H9 (cell line): Measurements from ENCODE around the gene BIRC6. TPM values are rescaled to one million over a fixed set of nuclear protein-coding genes. Genes with fewer than 3 reads are reported as not detected.

Experiments used
- DNase-seq: peaks from one replicate; pipeline ENCODE4 v3.0.0-alpha.2; 2017
- H2AFZ ChIP-seq: one replicate; pipeline ENCODE4 v1.6.1; 2013; ENCODE audit warnings: mild to moderate bottlenecking, low read length, control low read depth, moderate library complexity
- H2AK5ac ChIP-seq: 2 replicates; pipeline ENCODE4 v1.6.1; 2013; ENCODE audit warnings: low read length, control low read depth, mixed read lengths; ENCODE audit not compliant: insufficient read length
- H2BK120ac ChIP-seq: one replicate; pipeline ENCODE4 v1.6.1; 2013; ENCODE audit warnings: low read depth, mild to moderate bottlenecking, low read length, control low read depth, inconsistent platforms; ENCODE audit not compliant: poor library complexity, severe bottlenecking
- H2BK12ac ChIP-seq: 2 replicates; pipeline ENCODE4 v1.6.1; 2013; ENCODE audit warnings: low read length, control low read depth, mixed read lengths, low read depth; ENCODE audit not compliant: insufficient read length
- H2BK15ac ChIP-seq: 2 replicates; pipeline ENCODE4 v1.6.1; 2013; ENCODE audit warnings: low read depth, low read length, control low read depth
- H2BK20ac ChIP-seq: one replicate; pipeline ENCODE4 v1.6.1; 2013; ENCODE audit warnings: low read depth, mild to moderate bottlenecking, low read length, control low read depth, inconsistent platforms; ENCODE audit not compliant: poor library complexity, severe bottlenecking
- H2BK5ac ChIP-seq: 2 replicates; pipeline ENCODE4 v1.6.1; 2013; ENCODE audit warnings: low read length, control low read depth, mixed read lengths; ENCODE audit not compliant: insufficient read length
- H3K14ac ChIP-seq: 2 replicates; pipeline ENCODE4 v1.6.1; 2013; ENCODE audit warnings: low read length, control low read depth; ENCODE audit not compliant: insufficient read depth
- H3K18ac ChIP-seq: 2 replicates; pipeline ENCODE4 v1.6.1; 2013; ENCODE audit warnings: low read depth, mild to moderate bottlenecking, mixed read lengths, low read length, control low read depth; ENCODE audit not compliant: insufficient read length
- H3K23ac ChIP-seq: 2 replicates; pipeline ENCODE4 v1.6.1; 2013; ENCODE audit warnings: low read length, control low read depth, mixed read lengths, low read depth; ENCODE audit not compliant: insufficient read length
- H3K23me2 ChIP-seq: 2 replicates; pipeline ENCODE4 v1.6.1; 2013; ENCODE audit warnings: low read depth, mild to moderate bottlenecking, mixed read lengths, low read length, control low read depth; ENCODE audit not compliant: insufficient read length, poor library complexity, severe bottlenecking
- H3K27ac ChIP-seq: 2 replicates; pipeline ENCODE4 v1.5.1; 2013; ENCODE audit warnings: low read length, control low read depth, mixed read lengths, low read depth; ENCODE audit not compliant: insufficient read length
- H3K27me3 ChIP-seq: 2 replicates; pipeline ENCODE4 v1.6.1; 2013; ENCODE audit warnings: low read length, control low read depth, inconsistent platforms; ENCODE audit not compliant: insufficient read depth
- H3K4ac ChIP-seq: 2 replicates; pipeline ENCODE4 v1.6.1; 2013; ENCODE audit warnings: low read depth, mild to moderate bottlenecking, control low read depth, inconsistent platforms, low read length, moderate library complexity
- H3K4me1 ChIP-seq: 2 replicates; pipeline ENCODE4 v1.6.1; 2013; ENCODE audit warnings: low read length, control low read depth, inconsistent platforms; ENCODE audit not compliant: insufficient read depth
- H3K4me2 ChIP-seq: 2 replicates; pipeline ENCODE4 v1.6.1; 2013; ENCODE audit warnings: low read length, control low read depth, mixed read lengths; ENCODE audit not compliant: insufficient read length, insufficient read depth
- H3K56ac ChIP-seq: 2 replicates; pipeline ENCODE4 v1.6.1; 2013; ENCODE audit warnings: low read depth, mild to moderate bottlenecking, mixed read lengths, low read length, control low read depth; ENCODE audit not compliant: insufficient read length
- H3K79me1 ChIP-seq: 2 replicates; pipeline ENCODE4 v1.6.1; 2013; ENCODE audit warnings: low read depth, mild to moderate bottlenecking, moderate library complexity, low read length, control low read depth, inconsistent platforms; ENCODE audit not compliant: insufficient read depth, poor library complexity, severe bottlenecking
- H3K79me2 ChIP-seq: 2 replicates; pipeline ENCODE4 v1.6.1; 2013; ENCODE audit warnings: low read length, control low read depth, inconsistent platforms; ENCODE audit not compliant: insufficient read depth
- H3K9ac ChIP-seq: 2 replicates; pipeline ENCODE4 v1.6.1; 2013; ENCODE audit warnings: low read length, control low read depth, mixed read lengths; ENCODE audit not compliant: insufficient read length; ENCODE audit errors: extremely low read depth
- H3K9me3 ChIP-seq: one replicate; pipeline ENCODE4 v1.6.1; 2013; ENCODE audit warnings: low read depth, low read length, inconsistent platforms; ENCODE audit not compliant: control insufficient read depth
- H3T11ph ChIP-seq: one replicate; pipeline ENCODE4 v1.6.1; 2013; ENCODE audit warnings: mild to moderate bottlenecking, low read length, control low read depth, inconsistent platforms
- H4K20me1 ChIP-seq: one replicate; pipeline ENCODE4 v1.6.1; 2013; ENCODE audit not compliant: control insufficient read depth, insufficient read length, insufficient read depth
- H4K5ac ChIP-seq: 2 replicates; pipeline ENCODE4 v1.6.1; 2013; ENCODE audit warnings: low read depth, mild to moderate bottlenecking, mixed read lengths, low read length, control low read depth; ENCODE audit not compliant: insufficient read length
- H4K8ac ChIP-seq: replicated peaks from 2 replicates; pipeline ENCODE4 v1.6.1; 2013; ENCODE audit warnings: low read length, control low read depth, mixed read lengths, low read depth; ENCODE audit not compliant: insufficient read length
- H4K91ac ChIP-seq: 2 replicates; pipeline ENCODE4 v1.6.1; 2013; ENCODE audit warnings: low read depth, mild to moderate bottlenecking, moderate library complexity, mixed read lengths, low read length, control low read depth; ENCODE audit not compliant: insufficient read length
- H3K27ac Mint-ChIP-seq, 3 experiments: 2 replicates in 2 of 3; 3 replicates in 1 of 3; pipeline ENCODE4 v1.8.0; 2020 to 2021; ENCODE audit warnings: mixed read lengths in 3 of 3, mild to moderate bottlenecking in 1 of 3, moderate library complexity in 1 of 3
- H3K27me3 Mint-ChIP-seq: 2 replicates; pipeline ENCODE4 v1.8.0; 2021; ENCODE audit warnings: low read depth, mild to moderate bottlenecking, moderate library complexity, mixed read lengths
- H3K36me3 Mint-ChIP-seq, 3 experiments: 2 replicates in 2 of 3; 3 replicates in 1 of 3; pipeline ENCODE4 v1.8.0; 2020 to 2021; ENCODE audit warnings: low read depth in 3 of 3, mixed read lengths in 3 of 3; ENCODE audit not compliant: insufficient read depth in 1 of 3
- H3K4me1 Mint-ChIP-seq, 2 experiments: 2 replicates each; pipeline ENCODE4 v1.8.0; 2020; ENCODE audit warnings: mixed read lengths in 2 of 2
- H3K4me3 Mint-ChIP-seq, 2 experiments: 2 replicates in 1 of 2; 3 replicates in 1 of 2; pipeline ENCODE4 v1.8.0; 2020 to 2021; ENCODE audit warnings: mild to moderate bottlenecking in 2 of 2, mixed read lengths in 2 of 2, moderate library complexity in 1 of 2
- H3K9me3 Mint-ChIP-seq, 2 experiments: 2 replicates in 1 of 2; 3 replicates in 1 of 2; pipeline ENCODE4 v1.8.0; 2020; ENCODE audit warnings: mild to moderate bottlenecking in 2 of 2, mixed read lengths in 2 of 2, moderate library complexity in 1 of 2
- WGBS: extraction: QIAGEN DNeasy Blood & Tissue Kit; methylation state at CpG from one replicate; pipeline ENCODE4 v1.1.7; 2013; ENCODE audit warnings: missing lambda C conversion rate, low lambda C conversion rate, mixed read lengths; ENCODE audit not compliant: insufficient read length; ENCODE audit errors: extremely low coverage; 5-methylcytosine and 5-hydroxymethylcytosine counted together
- total RNA-seq: library from RNA; stranded (reverse); gene quantifications from 2 replicates; pipeline ENCODE4 v1.2.1, GENCODE V29; 2021
- TF ChIP-seq, protein P1 (sequence below): fragments of 200-600 bp; sonication (generic); conservative IDR thresholded peaks from 3 replicates; pipeline ENCODE4 v1.8.0; 2021; ENCODE audit warnings: antibody characterized with exemption, mild to moderate bottlenecking

Gene BIRC6
- total RNA-seq, 1 experiment from 2014 or later: 78.8 TPM

DNA sequence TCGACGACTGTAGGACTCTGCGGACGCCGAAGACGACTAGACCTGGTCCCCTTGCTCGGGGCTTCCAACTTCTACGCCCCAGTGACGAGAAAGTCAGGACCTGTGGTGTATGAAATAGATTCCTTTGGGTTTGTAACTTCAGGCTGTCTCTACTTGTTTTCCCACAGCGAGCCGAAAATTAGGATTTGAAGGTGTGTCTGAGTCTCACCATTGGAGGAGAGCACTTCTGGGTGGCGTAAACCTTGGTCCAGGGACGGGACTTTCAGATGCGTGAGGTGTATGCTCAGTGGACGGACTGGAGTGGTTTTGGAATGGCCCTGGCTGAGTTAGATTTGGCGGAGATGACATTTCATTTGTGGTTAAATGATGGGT lies 1.3 kb downstream of the BIRC6 start:
- Mint-ChIP-seq H3K27ac (peak overlapping the region; percentile 76 to 82 (median 80)), H3K4me3 (peak overlapping the region; percentile 83 to 86), H3K9me3 (peaks cover 0 to 2% of the 10 kb centered on the region in 2 experiments; a peak in 2 of 5 replicates), H3K4me1 (peaks cover 22 to 29% of the 10 kb centered on the region in 2 experiments), H3K36me3 (peaks cover 17 to 34% (median 30%) of the 10 kb centered on the region in 3 experiments), H3K27me3 (no peaks in the 10 kb centered on the region)
- Histone ChIP-seq H4K5ac (no peak overlapping the region), H3K79me2 (peaks cover 42% of the 10 kb centered on the region; the same call in 1 of the 2 replicates), H3K18ac (no peak overlapping the region), H3K56ac (no peak overlapping the region), H4K91ac (no peak overlapping the region), H2BK20ac (no peak overlapping the region), H3K4ac (no peak overlapping the region), H3K27me3 (no peaks in the 10 kb centered on the region), H2BK12ac (no peak overlapping the region), H3K79me1 (no peaks in the 10 kb centered on the region), H3K14ac (no peak overlapping the region), H3K23ac (no peak overlapping the region), H4K8ac (no peak overlapping the region), H2AFZ (no peak overlapping the region), H2BK15ac (no peak overlapping the region), H4K20me1 (no peaks in the 10 kb centered on the region), H3K9ac (peak overlapping the region; percentile 65), H2AK5ac (no peak overlapping the region), H3K27ac (no peak overlapping the region), H3K9me3 (no peaks in the 10 kb centered on the region), H2BK120ac (no peak overlapping the region), H3K23me2 (peaks cover 4% of the 10 kb centered on the region), H3K4me1 (no peaks in the 10 kb centered on the region), H2BK5ac (no peak overlapping the region), H3T11ph (no peak overlapping the region), H3K4me2 (peak overlapping the region; percentile 76)
- no peak for DNase-seq
- TF ChIP-seq, protein P1, sequence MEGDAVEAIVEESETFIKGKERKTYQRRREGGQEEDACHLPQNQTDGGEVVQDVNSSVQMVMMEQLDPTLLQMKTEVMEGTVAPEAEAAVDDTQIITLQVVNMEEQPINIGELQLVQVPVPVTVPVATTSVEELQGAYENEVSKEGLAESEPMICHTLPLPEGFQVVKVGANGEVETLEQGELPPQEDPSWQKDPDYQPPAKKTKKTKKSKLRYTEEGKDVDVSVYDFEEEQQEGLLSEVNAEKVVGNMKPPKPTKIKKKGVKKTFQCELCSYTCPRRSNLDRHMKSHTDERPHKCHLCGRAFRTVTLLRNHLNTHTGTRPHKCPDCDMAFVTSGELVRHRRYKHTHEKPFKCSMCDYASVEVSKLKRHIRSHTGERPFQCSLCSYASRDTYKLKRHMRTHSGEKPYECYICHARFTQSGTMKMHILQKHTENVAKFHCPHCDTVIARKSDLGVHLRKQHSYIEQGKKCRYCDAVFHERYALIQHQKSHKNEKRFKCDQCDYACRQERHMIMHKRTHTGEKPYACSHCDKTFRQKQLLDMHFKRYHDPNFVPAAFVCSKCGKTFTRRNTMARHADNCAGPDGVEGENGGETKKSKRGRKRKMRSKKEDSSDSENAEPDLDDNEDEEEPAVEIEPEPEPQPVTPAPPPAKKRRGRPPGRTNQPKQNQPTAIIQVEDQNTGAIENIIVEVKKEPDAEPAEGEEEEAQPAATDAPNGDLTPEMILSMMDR: no peak
- WGBS: 100% methylated on average over 1 of the region's 16 CpGs
